Right kidney (tissue), 1 donor: Measurements from ENCODE around the gene MTA3.

Experiments
- DNase-seq: peaks from one replicate; pipeline ENCODE4 v3.0.0-alpha.2; 2016

Gene MTA3

DNA sequence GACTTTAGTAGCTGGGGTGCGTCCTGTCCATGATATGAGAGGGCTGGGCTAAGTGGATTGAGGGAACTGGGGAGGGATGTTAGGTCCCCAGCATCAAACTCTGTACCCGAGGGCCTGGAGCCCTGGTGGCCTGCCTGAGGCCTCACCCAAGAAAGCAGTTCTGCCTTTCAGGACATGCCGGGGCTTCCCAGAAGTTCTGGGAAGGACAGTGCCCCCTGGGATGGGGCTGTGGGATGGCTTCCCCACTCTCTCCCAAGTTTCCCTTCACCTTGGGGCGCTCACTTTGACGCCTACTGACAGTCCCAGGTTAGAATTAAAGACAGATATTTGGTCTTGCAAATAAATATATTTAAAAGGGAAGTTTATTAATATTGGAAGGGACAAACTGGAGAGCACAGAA, 193.7 kb downstream of the MTA3 start:
- no peak for DNase-seq

DNA sequence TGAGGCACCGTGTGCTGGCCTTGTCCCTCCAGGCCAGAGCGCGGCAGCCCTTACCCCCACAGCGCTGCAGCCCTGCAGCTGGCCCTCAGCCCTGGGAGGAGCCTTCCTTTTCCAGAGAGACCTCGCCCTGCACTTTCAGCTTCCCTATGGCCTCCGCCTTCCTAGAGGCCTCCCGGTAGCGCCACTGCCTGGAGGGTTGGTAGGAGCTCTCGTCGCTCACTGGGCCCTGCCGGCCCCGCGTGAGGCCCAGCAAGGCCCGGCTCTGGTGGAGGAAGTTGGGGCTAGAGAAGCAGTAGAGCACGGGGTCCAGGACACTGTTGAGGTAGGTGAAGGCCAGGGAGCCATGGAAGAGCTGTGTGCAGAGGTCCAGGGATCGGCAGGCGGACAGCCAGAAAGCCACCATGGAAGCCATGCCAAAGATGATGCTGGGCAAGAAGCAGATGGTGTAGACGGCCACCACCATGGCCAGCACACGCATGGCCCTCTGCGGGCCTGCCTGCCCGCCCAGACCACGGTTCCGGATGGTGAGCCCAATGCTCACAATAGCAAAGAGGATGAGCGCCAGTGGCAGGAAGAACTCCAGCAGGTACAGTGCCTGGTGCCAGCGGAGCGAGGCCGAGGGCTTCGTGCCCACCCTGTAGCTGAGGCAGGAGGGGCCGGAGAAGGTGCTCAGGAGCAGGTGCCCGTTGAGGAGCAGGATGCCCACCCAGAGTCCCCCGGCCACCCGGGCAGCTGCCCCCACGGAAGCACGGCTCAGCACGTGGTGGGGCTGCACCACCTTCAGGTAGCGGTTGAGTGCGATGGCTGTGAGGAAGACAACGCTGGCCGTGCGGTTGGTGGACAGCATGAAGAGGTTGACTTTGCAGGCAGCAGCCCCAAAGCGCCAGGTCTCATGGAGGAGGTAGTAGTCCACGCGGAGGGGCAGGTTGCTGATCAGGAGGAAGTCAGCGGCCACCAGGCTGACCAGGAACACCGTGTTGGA, 194.7 kb downstream of the MTA3 start:
- no peak for DNase-seq

DNA sequence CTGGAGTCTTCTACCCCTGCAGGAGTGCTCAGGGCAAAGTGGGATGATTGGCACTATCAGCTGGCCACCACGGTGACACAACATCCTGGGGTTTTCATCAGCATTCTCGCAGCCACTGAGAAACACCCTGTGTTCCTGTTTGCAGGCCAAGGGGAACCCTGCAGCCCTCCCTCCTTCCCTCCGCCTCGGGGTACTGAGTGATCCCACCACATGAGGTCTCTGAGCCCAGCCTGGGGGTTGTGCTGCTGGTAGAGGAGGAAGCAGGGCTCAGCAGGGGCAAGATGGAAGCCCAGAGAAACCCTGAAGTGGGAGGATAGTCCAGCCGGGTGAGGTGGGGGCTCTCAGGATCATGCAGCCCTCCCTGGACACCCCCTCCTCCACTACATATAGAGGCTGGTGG, 195.7 kb downstream of the MTA3 start, which contains the start of gene OXER1:
OXER1 (minus strand) TSS at position 40 of the 400 bp plus-strand sequence. CDS start 73 bp downstream, outside the sequence.
- DNase-seq = no peak

DNA sequence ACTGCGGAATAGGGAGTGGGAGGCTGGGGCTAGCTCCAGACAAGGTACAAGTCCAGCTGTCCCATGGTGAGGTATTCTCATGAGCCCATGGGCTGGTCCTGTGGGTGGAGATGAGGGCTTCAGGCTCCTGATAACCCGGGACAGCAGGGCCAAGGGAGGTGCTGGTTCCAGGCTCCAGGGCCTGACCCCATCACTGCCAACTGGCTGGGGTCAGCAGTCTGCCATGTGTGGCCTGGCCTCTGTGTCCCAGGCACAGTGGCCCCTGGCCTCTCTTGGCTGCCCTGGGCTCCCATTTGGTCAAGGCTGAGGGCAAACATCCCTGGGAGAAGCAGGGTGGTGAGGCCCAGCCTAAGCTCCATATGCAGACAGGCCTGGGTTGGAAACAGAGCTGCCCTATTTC, 196.5 kb downstream of the MTA3 start:
- DNase-seq = no peak

DNA sequence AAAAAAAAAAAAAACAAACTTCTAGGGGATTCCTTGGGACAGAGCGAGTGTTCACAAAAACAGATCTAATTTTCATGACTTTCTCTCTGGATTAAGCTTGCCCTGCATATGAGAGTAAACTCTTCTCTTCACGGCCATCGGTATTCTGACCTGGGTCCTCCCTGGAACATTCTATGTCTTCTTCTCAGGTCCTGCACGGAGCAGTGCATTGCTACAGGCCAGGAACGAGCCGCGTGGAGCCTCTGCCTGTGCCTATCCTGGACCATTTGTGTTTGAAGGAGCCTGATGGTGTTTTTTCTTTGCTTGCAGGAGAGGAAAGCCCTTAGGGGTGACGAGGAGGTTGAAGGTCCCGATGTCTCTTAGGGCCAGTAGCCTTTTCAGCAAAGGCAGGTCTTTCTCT, 197.3 kb downstream of the MTA3 start:
- DNase-seq = no peak

DNA sequence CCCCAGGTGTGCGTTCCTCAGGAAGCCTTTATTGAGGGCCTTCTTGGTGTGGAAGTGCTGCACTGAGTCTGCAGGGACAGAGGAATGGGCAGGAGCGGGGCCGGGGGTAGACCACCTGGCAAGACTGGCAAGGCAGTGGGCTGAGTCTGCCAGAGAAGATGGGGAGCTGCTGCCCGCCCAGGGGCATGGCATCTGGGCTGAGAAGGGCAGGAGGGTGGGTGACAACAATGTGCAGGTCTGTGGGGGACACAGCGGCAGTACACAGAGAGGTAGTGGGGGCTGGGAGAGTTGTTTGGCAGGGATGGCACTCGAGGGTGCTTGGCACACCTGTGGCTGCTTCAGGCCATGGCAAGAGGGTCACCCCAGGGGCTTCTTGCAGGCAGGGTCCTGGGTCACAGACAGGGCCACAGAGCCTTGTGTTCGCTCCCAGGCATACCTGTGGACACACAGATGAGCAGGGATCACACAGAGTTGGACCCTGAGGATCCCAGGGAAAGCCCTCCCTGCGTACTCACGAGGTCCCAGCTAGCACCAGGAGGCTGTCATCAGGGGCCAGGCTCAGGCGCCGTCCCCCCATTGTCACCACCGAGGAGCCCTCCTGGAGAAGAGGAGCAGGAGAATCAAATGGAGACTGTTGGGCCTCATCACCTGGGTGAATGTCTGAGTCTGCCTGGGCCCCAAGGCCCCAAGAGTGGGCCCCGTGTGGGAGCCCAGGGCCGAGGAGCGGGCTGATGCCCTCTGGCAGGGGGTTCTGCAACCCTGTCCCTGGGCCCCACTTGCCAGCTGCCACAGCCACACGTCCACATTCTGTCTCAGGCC, 198.9 kb downstream of the MTA3 start:
- DNase-seq = no peak

DNA sequence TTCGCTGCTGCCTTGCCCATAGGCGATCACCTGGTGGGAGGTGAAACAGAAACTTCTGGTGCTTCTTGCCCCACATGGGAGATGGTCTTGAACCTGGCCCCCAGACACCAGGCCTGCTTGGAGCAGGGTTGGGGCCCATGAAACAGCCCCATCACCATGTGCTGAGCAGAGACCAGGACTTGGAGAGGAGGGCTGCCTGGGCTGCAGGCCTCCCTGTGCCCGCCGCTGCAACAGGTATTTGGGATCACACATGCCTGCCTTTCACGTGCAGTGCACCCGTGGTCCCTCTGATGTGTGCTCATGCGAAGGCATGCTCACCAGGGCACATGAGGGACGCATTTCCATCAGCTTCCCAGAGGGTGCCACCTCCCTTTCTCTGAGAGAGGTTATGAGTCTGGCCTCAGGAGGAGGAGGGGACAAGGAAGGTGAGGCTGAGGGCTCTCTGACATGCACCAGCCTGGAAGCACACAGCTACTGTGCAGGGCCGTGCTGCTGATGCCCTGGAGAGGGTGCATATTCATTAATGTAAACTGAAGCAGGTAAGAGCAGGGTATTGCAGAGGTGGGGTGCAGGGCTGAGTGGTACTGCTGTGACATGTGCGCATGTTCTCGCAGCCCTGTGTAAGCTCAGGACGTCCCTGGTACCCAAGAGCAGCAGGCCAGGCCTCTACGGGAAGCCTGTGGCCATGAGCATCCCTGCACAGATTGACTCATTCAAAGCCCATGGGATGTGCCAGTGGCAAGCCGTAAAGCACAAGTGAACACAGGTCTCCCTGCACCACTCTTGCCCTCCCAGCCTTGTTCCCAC, 199.7 kb downstream of the MTA3 start:
- no peak for DNase-seq

DNA sequence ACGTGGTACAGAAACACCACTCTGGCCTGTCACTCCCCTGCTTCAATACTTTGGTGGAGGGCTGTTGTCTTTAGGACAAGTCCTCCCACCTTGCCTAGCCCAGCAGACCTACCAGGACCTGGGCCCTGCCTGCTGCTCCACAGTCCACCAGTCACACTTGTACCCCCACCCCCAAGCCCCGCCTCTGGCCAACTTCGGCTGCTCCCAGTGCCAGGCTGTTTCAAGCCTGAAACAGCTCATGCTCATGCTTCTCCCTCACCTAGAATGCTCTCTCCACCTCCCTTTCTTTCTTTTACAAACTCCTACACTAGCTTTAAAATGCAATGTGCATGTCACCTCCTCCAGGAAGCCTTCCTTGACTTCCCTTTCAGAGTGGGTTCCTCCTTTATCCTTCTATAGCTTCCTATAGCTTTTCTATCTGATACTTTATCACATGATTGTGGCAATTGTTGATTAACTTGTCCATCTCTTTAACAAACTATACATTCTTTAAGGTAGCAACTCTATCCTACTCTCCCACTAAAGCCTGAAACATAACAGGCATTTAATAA, 200.3 kb downstream of the MTA3 start:
- DNase-seq = no peak

DNA sequence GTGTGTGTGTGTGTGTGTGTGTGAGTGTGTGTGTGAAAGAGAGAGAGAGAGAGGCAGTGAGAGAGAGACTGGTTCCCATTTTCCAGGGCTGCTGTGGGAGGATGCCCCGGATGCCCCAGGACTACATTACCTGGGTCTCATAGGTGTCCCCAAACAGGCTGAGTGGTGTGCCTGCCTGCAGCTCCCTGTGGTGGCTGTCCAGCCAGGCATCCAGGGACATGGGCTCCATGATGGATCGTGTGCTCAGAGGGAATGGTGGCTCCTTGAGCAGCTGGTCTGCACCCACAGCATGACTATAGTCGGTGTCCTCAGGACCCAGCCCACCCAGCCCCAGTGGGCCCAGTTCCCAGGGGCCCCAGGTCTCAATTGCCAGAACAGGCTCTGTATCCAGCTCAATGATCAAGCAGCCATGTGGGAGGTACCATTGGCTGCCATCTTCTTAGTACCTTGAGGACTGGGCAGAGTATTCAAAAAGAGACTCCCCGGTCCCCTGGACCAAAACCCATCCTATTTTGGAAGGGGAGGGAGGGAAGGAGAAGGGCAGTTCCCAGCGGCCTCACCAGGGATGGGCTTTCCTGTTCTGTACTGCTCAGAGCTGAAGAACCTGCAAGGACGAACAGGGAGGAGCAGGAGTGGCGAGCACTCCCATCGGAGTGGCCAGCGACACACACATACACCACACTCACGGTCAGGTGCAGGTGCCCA, 201.3 kb downstream of the MTA3 start:
- no peak for DNase-seq

DNA sequence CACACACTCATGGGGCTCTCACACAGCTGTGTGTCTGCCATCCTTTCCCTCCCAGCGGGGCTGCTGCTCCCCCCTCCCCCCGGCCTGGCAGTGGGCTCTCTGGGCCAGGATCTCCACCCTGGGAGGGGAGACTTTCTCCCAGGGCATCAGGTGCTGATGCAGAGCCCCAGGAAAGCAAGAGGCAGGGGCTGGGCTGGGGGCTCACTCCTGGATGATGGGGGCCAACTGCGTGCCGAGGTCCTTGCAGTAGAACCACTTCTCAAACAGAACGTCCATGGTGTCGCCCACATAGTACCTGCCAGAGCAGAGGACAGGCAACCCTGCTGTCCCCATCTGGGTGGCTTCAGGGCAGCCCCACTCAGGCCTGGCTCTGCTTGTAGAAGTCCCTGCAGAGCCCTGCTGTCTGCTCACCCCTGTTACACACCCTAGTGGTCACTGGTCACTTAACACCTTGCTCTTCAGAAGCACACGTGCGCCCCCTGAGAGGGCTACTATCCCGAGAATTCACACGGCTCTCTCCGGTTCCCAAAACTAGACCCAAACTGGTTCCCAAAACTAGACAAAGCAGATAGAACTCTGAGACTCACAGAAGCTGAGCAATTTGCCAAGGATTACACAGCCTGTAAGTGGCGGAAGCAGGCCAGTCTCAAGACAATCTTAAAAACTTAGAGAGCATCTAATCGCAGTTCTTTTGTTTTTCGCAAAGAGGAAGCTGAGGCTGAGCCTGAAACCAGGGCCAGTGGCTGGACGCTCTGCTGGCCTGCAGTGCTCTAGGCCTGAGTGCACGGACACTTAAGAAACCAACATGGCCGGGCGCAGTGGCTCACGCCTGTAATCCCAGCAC, 202.1 kb downstream of the MTA3 start:
- no peak for DNase-seq

DNA sequence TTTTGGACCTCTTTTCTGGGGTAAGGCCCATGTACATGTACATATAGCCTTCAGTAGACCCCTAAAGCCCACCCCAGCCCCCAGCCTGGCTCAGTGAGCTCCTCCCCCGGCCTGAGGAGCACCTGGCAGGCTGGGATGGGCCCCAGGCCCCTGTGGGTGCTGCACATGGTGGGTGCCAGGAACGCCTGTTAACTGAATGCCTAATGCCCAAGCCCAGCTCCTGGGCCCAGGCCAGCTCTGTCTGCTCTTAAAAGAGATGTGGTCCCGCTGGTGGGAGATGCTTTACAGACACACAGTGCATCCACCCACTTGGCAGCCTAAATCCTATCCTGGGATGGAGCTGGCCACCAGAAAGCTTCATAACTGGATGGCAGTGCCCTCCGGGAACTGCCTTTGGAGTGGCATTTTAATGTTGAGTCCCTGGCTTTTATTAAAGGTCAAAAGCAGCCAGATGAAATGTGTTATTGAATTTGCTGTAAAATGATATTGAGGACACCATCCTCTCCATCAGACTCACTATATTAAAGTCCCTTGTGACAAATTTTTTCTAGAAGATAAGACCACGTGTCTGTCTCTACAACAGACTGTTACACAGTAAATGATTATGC, 203.2 kb downstream of the MTA3 start:
- DNase-seq = no peak

DNA sequence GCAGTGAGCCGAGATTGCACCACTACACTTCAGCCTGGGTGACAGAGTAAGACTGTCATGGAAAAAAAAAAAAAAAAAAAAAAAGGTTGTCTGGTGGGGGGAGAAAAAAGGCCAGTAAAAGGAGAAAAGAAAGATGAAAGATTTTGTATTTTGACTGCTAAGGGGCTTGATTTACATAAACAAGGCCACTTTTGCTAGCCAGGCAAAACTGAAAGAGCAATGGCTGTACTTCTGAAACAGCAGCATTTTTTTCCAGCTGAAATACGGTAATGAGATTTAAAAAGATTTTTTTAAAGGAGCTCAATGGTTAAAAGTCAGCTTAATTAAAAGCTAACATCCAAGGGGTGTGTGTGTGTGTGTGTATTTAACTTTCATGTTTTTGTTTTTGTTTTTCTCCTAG, 206.8 kb downstream of the MTA3 start:
- DNase-seq = no peak

DNA sequence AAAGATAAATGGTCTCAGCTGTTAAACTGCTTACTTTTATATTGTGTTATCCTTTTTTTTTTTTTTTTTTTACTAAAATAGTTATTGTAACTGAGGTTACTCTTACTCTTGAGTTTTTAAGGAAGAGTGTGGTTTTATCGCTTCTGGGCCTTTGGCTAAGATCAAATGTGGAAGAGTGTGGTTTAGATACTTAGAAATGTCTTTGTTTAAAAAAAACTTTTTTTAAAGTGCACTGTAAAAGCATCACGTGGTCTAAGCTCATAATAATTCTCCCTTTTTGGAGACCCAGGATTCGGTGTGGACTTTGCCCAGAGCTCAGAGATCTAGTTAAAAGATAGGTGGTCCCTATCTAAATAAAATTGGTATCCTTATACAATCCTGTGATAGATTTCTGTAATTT, 207.4 kb downstream of the MTA3 start:
- no peak for DNase-seq

DNA sequence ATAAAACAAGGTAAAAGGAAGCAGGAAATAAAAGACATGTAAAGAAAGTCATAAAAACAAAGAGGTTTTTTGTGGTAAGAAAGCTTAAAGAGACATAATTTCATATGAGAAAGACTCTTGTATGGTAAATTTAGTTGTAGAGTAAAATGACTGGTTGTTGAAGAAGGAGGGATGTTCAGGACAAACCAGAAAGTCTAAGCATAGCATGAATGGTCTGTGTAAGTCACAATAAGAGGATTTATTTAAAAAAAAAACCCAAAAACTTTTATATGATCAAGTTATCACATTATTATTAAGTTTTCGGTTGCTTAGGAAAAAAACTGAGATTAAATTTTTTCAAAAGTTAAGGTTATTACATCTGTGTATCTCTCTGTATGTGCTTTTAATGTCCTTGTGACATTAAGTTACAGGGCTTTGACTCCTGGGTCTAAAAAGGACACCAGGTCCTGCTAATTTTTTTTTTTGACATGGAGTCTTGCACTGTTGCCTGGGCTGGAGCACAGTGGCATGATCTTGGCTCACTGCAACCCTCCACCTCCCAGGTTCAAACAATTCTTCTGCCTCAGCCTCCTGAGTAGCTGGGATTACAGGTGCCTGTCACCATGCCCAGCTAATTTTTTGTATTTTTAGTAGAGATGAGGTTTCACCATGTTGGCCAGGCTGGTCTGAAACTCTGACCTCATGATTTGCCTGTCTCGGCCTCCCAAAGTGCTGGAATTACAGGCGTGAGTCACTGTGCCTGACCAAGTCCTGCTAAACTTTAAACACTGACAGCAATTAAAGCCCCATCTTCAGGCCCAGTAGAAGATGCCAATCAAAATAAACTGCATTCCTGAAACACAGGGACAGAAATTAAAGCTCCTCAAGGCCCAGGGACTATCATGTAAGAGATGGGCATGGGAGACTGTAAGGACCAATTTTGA, 209.7 kb downstream of the MTA3 start:
- no peak for DNase-seq

DNA sequence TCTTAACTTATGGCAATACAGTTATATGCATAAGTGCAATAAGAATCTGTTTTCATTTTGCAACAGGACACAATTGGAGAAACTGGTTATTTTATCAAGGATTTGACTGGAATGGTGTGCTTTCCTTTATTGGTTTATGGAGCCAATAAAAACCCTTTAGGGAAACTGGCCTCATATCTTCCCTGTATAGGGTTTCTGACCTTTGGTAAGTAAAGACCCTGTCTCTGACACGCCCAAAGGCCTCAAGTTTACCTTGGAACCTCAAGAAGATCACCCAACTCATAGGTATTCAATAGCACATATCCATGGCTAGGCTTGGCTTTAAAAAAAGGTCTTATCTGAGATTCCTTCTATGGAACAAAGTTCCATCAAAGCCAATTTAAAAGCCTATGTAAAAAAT, 212.7 kb downstream of the MTA3 start:
- DNase-seq = no peak

DNA sequence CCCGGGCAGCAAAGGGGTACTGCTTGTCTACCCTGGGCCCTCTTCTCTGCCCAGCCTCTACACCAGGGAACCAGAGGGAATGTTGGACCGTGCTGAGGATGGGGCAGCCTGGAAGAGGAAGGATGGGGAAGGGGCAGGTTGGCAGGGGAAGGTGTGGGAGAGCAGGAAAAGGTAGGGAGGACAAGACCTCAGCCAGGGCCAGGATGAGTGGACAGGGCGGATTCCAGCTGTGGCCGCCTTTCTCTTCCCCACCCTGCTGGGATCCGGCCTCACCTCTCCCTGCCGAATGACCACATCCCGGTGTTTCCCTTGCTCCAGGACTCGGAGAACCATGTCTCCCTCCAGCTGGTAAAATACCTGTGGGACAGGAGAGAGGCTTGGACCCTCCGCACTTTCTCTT, 215.1 kb downstream of the MTA3 start:
- DNase-seq = no peak

DNA sequence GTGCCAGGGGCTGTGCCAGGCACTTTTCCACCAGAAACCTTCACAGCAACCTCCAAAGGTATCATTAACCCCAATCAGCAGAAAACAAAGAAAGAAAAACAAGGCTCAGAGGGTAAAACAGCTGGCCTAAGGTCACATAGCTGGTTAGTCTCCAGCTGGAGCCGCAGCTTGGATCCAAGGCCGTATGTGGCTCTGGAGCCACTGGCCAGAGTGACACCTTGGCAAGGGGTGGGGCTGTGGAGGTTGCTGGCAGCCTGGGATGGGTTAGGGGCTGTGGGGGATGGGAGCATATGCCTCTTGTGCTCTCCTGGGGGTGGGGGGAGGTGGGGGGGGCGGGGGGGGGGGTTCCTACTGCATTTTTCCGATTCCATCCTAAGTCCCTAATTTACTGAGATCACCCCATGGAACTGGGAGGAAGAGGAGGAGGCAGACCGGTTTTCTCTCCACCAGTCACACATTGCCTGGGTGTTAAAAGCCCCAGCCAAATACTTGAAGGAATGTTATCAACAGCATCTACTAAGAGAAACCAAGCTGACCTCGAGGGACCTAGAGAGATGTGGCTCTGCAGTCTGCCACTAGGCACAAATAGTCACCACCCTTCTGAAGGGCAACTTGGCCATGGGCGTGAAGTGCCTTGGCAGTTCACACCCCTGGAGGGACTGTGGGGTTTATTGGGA, 215.9 kb downstream of the MTA3 start:
- no peak for DNase-seq
